Testis (tissue), 3 donors: ENCODE measurements around the gene CEMIP2. TPM values are rescaled to one million over a fixed set of nuclear protein-coding genes. Genes with fewer than 3 reads are reported as not detected.

Experiments
- DNase-seq: peaks from one replicate; pipeline ENCODE4 v3.0.0-alpha.2; 2019
- H3K27ac ChIP-seq, 2 donors: fragments of 200-600 bp; sonication (generic); one replicate each; pipeline ENCODE4 v1.5.1; 2019
- H3K27me3 ChIP-seq: fragments of 200-600 bp; sonication (generic); one replicate; pipeline ENCODE4 v1.5.1; 2019
- H3K36me3 ChIP-seq: fragments of 200-600 bp; sonication (generic); one replicate; pipeline ENCODE4 v1.5.1; 2017; ENCODE audit warnings: low read depth; ENCODE audit errors: missing control alignments
- H3K4me1 ChIP-seq: fragments of 200-600 bp; sonication (generic); one replicate; pipeline ENCODE4 v1.5.1; 2019
- H3K4me3 ChIP-seq, 2 donors: fragments of 200-600 bp; sonication (generic); one replicate each; pipeline ENCODE4 v1.5.1; 2017 to 2019
- H3K9me3 ChIP-seq: fragments of 200-600 bp; sonication (generic); one replicate; pipeline ENCODE4 v1.5.1; 2017
- POLR2A ChIP-seq: fragments of 450-650 bp; IDR thresholded peaks from one replicate; pipeline ENCODE4 v1.6.1; 2017; ENCODE audit warnings: antibody characterized with exemption, mild to moderate bottlenecking, moderate library complexity
- WGBS, 2 donors: methylation state at CpG; one replicate each; pipeline ENCODE4 v1.1.5; 2018; 5-methylcytosine and 5-hydroxymethylcytosine counted together
- intact Hi-C: fragments of 100-400 bp; cut with DNase I; formaldehyde crosslinking; loops from one replicate; pipeline ENCODE4 v1.15.1; 2023; ENCODE audit warnings: low total_unique reads
- polyA plus RNA-seq: library from polyadenylated mRNA; stranded (reverse); fragments of 350-450 nt; fragmentation: Illumina TruSeq; extraction: RNeasy Lipid Tissue Mini Kit (QIAGEN cat#74804); gene quantifications from one replicate; pipeline ENCODE4 v1.2.3, GENCODE V29; 2014; ENCODE audit warnings: low read depth, low replicate concordance; ENCODE audit not compliant: insufficient read depth
- total RNA-seq, 2 donors: library from RNA; depleted of rRNA; stranded (reverse); fragments of >200 nt; gene quantifications; one replicate each; pipeline ENCODE4 v1.2.3, GENCODE V29; 2016
- TF ChIP-seq, protein P1 (sequence below), 3 experiments: fragments of 450-650 bp in 2 of 3; fragments of 200-600 bp in 1 of 3; sonication (generic) in 1 of 3; IDR thresholded peaks; one replicate each; pipeline ENCODE4 v1.5.1; 2016 to 2019; ENCODE audit warnings: antibody characterized with exemption in 3 of 3, mild to moderate bottlenecking in 2 of 3, moderate library complexity in 1 of 3

Gene CEMIP2
- total and polyA plus RNA-seq, 3 donors from 2014 or later: 18.3 to 146 (median 109) TPM

DNA sequence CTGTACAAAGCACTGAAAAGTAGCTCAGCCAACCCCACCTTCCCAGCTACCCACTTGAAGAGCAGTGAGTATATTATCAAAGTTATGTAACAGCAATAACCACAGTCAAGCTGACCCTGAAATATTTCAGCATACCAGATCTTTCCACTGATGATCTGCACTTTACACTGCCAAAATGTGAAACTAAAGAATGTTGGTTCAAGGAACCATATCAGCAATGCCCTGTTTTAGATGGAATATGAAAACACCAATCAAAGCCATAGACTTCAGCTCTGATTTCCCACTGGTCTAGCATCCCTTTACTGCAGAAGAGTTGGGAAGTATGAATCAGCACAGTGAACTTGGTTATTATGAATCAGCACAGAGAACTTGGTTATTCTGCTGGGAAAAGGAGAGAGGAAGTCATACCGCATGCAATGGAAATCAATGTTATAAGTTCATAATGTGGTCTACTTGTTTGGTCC, 20.0 kb downstream of the CEMIP2 start:
- no peaks in the 10 kb centered on the region for H3K27me3 ChIP-seq
- no peak overlapping the region for H3K27ac ChIP-seq
- no peaks in the 10 kb centered on the region for H3K9me3 ChIP-seq
- intact Hi-C loops: no loop called here
- no peak for DNase-seq
- H3K4me3 ChIP-seq: no peak overlapping the region
- peaks cover 7% of the 10 kb centered on the region for H3K4me1 ChIP-seq
- 53 to 76% methylated on average over 1 of the region's 1 CpG for WGBS, 2 donors
- H3K36me3 ChIP-seq: no peaks in the 10 kb centered on the region
- TF ChIP-seq, protein P1, sequence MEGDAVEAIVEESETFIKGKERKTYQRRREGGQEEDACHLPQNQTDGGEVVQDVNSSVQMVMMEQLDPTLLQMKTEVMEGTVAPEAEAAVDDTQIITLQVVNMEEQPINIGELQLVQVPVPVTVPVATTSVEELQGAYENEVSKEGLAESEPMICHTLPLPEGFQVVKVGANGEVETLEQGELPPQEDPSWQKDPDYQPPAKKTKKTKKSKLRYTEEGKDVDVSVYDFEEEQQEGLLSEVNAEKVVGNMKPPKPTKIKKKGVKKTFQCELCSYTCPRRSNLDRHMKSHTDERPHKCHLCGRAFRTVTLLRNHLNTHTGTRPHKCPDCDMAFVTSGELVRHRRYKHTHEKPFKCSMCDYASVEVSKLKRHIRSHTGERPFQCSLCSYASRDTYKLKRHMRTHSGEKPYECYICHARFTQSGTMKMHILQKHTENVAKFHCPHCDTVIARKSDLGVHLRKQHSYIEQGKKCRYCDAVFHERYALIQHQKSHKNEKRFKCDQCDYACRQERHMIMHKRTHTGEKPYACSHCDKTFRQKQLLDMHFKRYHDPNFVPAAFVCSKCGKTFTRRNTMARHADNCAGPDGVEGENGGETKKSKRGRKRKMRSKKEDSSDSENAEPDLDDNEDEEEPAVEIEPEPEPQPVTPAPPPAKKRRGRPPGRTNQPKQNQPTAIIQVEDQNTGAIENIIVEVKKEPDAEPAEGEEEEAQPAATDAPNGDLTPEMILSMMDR (IDR thresholded peaks at IDR 0.05): no peak
- no peak for TF ChIP-seq POLR2A

DNA sequence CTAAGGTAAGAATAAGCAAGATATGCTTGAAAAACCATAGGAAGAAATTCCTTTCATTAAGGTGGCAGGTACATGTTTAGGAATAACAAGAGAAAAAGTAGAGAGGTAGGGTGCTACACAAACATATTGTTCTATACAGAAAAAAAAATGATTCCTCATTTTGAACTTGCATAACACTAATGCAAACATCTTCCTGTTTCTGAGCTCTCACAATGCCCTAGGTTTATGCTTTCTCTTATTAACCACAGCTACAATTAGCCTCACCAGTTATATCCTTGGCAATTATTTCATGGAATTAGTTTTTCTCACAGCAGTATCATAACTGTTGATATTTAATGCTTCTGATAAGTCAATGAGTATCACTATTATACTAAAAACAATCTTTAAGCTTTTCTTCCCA, 20.7 kb downstream of the CEMIP2 start:
- peaks cover 14% of the 10 kb centered on the region for H3K4me1 ChIP-seq
- H3K27ac ChIP-seq: no peak overlapping the region
- H3K36me3 ChIP-seq: no peaks in the 10 kb centered on the region
- no peaks in the 10 kb centered on the region for H3K27me3 ChIP-seq
- no peak for TF ChIP-seq POLR2A
- TF ChIP-seq, protein P1 (IDR thresholded peaks at IDR 0.05): no peak
- intact Hi-C loops: no loop called here
- H3K9me3 ChIP-seq: no peaks in the 10 kb centered on the region
- DNase-seq: no peak
- no peak overlapping the region for H3K4me3 ChIP-seq

DNA sequence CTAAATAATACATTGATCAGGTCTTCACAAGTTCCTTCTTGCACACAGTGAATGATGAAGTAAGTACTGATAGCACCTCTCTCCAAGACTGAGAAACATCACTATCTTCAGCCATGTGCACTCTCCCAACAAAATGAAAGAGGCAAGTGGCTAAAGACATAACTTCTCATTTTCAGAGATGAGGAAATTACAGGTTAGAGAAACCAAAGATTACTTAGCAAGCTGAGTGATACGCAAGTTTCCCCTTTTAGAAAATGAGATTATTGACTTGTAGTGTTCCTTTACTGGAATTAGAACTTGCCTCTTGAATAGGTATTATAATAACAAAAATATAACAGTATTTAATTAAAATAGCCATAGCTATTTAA, 21.6 kb downstream of the CEMIP2 start:
- intact Hi-C loops: no loop called here
- Histone ChIP-seq H3K27ac (no peak overlapping the region), H3K4me3 (no peak overlapping the region), H3K36me3 (no peaks in the 10 kb centered on the region), H3K9me3 (no peaks in the 10 kb centered on the region), H3K27me3 (no peaks in the 10 kb centered on the region), H3K4me1 (peaks cover 14% of the 10 kb centered on the region)
- DNase-seq: no peak
- 88 to 91% methylated on average over 1 of the region's 1 CpG for WGBS, 2 donors
- TF ChIP-seq, protein P1 (IDR thresholded peaks at IDR 0.05): no peak

DNA sequence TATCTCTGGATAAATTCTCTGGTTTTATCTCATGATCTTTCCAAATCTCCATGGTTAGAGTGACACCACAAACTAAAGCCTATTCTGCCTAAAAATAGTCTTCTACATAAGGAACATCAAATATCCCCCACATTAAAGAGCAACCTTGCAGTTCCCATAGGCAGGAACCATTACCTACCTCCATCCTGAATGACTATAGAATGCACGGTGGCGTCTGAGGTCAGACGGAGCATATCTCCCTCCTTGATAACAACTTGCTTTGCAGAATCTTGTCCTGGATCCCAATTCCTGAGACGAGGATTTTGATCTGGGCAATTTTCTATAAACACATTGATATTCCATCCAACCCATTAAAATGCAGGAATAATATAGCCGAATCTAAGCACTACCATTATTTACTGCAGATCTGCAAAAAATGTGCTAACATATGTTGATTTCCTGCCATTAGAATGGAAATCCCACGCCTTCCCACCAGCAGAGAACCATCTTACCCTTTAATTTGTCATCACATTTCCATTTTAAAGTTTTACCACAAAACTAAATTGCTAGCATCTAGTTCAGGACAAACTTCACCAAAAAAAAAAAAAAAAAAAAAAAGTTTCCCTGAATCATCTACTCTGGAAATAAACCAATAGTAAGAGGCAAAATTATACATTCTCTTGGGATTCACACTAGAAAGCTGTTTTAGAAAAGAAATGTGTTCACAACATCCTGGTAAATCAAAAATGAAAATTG, 22.1 kb downstream of the CEMIP2 start:
- intact Hi-C loops: no loop called here
- WGBS, 2 donors: 87 to 90% methylated on average over 6 of the region's 6 CpGs
- Histone ChIP-seq H3K36me3 (no peaks in the 10 kb centered on the region), H3K27me3 (no peaks in the 10 kb centered on the region), H3K4me1 (peaks cover 14% of the 10 kb centered on the region), H3K9me3 (no peaks in the 10 kb centered on the region), H3K4me3 (no peak overlapping the region), H3K27ac (no peak overlapping the region)
- DNase-seq: no peak
- no peak for TF ChIP-seq POLR2A
- TF ChIP-seq, protein P1 (IDR thresholded peaks at IDR 0.05): no peak
